22Rv1 (cell line): ENCODE data around the gene LSM7.

Source experiments
- CTCF ChIP-seq: fragments of 450-650 bp; IDR thresholded peaks from 2 replicates; pipeline ENCODE4 v1.5.1; 2017; ENCODE audit warnings: mild to moderate bottlenecking
- ZFX ChIP-seq: fragments of 450-650 bp; IDR thresholded peaks from 2 replicates; pipeline ENCODE4 v1.6.1; 2017; ENCODE audit warnings: antibody characterized with exemption, borderline replicate concordance

GRCh38 chr19:2274185-2274711, 54.1 kb downstream of the LSM7 start:
- TF ChIP-seq CTCF (no peak), ZFX (no peak)
